Measurements from ENCODE around the gene FAM131B. TPM values are rescaled to one million over a fixed set of nuclear protein-coding genes. Genes with fewer than 3 reads are reported as not detected.
A peak's percentile ranks its signal among the peaks of the same experiment; 100 is the strongest.

Gene FAM131B
- total and polyA plus RNA-seq, 2 of the 13 experiments (the other 11 are each of a cell fraction or from before 2014, with no cell fraction given), result 0.07 TPM; not detected in 1

DNA sequence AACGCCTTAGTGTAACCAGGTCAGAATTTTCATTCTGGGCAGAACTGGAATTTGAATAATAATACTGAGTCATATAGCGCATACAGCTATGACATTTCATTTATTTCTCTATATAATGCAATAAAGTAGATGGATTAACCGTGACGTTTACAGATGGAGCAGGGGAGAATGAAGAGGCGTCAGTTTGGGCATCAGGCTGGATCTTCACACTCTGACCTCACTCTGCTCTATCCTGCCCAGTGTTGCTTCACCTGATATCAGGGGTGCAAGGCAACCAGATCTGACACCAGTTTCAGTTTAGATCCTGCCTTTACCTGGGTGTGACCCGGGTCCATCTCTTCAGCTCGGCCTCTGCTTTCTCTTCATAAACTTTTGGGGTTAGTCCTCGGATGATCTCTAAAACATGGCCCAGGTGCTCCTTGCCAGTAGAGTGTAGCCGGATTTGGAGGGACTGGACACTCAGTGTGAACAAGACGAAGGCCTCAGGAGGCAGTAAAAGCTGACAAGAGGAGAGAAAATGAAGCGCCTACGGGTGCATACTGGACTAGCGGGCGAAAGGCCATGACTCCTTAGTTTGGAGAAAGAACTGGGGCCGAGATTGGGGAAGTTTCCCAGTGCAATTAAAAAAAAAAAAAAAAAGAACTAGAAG, 17.2 kb upstream of the FAM131B start (continued):
- TF ChIP-seq, protein P1, sequence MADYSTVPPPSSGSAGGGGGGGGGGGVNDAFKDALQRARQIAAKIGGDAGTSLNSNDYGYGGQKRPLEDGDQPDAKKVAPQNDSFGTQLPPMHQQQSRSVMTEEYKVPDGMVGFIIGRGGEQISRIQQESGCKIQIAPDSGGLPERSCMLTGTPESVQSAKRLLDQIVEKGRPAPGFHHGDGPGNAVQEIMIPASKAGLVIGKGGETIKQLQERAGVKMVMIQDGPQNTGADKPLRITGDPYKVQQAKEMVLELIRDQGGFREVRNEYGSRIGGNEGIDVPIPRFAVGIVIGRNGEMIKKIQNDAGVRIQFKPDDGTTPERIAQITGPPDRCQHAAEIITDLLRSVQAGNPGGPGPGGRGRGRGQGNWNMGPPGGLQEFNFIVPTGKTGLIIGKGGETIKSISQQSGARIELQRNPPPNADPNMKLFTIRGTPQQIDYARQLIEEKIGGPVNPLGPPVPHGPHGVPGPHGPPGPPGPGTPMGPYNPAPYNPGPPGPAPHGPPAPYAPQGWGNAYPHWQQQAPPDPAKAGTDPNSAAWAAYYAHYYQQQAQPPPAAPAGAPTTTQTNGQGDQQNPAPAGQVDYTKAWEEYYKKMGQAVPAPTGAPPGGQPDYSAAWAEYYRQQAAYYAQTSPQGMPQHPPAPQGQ (CRISPR knock-in tag; IDR thresholded peaks at IDR 0.05; ENCODE audit: borderline replicate concordance), result no peak
- TF ChIP-seq, protein P2, sequence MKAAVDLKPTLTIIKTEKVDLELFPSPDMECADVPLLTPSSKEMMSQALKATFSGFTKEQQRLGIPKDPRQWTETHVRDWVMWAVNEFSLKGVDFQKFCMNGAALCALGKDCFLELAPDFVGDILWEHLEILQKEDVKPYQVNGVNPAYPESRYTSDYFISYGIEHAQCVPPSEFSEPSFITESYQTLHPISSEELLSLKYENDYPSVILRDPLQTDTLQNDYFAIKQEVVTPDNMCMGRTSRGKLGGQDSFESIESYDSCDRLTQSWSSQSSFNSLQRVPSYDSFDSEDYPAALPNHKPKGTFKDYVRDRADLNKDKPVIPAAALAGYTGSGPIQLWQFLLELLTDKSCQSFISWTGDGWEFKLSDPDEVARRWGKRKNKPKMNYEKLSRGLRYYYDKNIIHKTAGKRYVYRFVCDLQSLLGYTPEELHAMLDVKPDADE (CRISPR knock-in tag; IDR thresholded peaks at IDR 0.05), result no peak
- TF ChIP-seq SETDB1 (CRISPR knock-in tag; IDR thresholded peaks at IDR 0.05; ENCODE audit: borderline replicate concordance), result no peak
- no peak for TF ChIP-seq ZNF703 (CRISPR knock-in tag; IDR thresholded peaks at IDR 0.05; ENCODE audit: borderline replicate concordance)
- TF ChIP-seq ZNF263 (CRISPR knock-in tag; IDR thresholded peaks at IDR 0.05), result 0 out of 2 replicates have a peak, but pooled peaks have one; percentile 4
- TF ChIP-seq RFXAP (CRISPR knock-in tag; IDR thresholded peaks at IDR 0.05; ENCODE audit: borderline replicate concordance), result no peak
- TF ChIP-seq, protein P3, sequence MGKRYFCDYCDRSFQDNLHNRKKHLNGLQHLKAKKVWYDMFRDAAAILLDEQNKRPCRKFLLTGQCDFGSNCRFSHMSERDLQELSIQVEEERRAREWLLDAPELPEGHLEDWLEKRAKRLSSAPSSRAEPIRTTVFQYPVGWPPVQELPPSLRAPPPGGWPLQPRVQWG (CRISPR knock-in tag; IDR thresholded peaks at IDR 0.05; ENCODE audit: borderline replicate concordance, low read depth), result no peak
- no peak for TF ChIP-seq DNMT1 (CRISPR knock-in tag; IDR thresholded peaks at IDR 0.05)

DNA sequence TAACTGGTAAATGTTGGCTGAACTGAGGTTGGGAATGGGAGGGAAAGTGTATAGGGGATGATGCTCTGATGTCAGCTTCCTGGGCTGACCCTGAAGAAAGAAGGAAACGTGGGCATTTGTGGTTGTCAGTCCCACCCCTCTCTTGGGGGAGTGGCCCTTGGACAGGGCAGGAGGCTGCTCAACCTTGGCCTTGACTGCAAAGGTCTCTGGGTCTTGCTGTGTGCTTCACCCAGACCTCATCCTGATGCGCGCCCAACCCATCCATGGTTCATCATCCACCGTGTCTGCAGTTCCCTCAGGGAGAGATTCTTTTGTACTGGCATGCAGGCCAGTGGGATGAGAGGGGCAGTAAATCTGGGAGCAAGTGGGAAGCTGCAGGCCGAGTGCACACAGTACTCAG, 13.9 kb upstream of the FAM131B start:
- H3K4me3 ChIP-seq (replicated peaks in 1 of 3; ENCODE audit: insufficient read depth in 1 of 3, low read depth in 2 of 3, low read length in 3 of 3), result no peak overlapping the region
- no peaks in the 10 kb centered on the region for H3K79me2 ChIP-seq (ENCODE audit: insufficient read depth, low read length)
- H3K36me3 ChIP-seq (replicated peaks in 1 of 2; ENCODE audit: control insufficient read depth in 1 of 2, insufficient read depth in 2 of 2, low read length in 2 of 2), result no peaks in the 10 kb centered on the region
- no peak overlapping the region for H2AFZ ChIP-seq (ENCODE audit: low read length)
- peaks cover 21% of the 10 kb centered on the region for H3K4me1 ChIP-seq (ENCODE audit: insufficient read depth, low read length)
- intact Hi-C loops (cut with micrococcal nuclease; ENCODE audit: unreplicated experiment), result no loop called here
- no TSS peak for BruUV-seq (replicated peaks)
- no peak for DNase-seq (ENCODE audit: low spot score)
- WGBS (ENCODE audit: low lambda C conversion rate), result 32% methylated on average over 3 of the region's 5 CpGs
- no peaks in the 10 kb centered on the region for H3K27me3 ChIP-seq (ENCODE audit: control insufficient read depth in 1 of 2, insufficient read depth in 2 of 2, low read length in 2 of 2)
- no peaks in the 10 kb centered on the region for H4K20me1 ChIP-seq (ENCODE audit: insufficient read depth, low read length)
- no peak overlapping the region for H3K9ac ChIP-seq (ENCODE audit: insufficient read depth, low read depth, low read length)
- ATAC-seq, result no peak
- no peak overlapping the region for H3K27ac ChIP-seq (ENCODE audit: extremely low read length, insufficient read depth, low read length)
- no peak overlapping the region for H3K4me2 ChIP-seq (ENCODE audit: low read depth, low read length)
- H3K9me3 ChIP-seq (ENCODE audit: low read length), result no peaks in the 10 kb centered on the region
- in situ Hi-C loops (cut with HindIII; ENCODE audit: extremely low pct_ligation_motif_present, low pct_unique_long_range_greater_than_20kb), result loop anchor here (25.0 kb wide), 1 partner anchor 536 kb away; the partner anchor contains the start of gene TCAF1
- ChIA-PET CTCF (ENCODE audit: low intra/inter-chr PET ratio, low total read pairs) (no interaction called here), POLR2A (no interaction called here)
- no peak for FAIRE-seq
- TF ChIP-seq GZF1 (CRISPR knock-in tag; IDR thresholded peaks at IDR 0.05) (no peak), RFXAP (CRISPR knock-in tag; IDR thresholded peaks at IDR 0.05; ENCODE audit: borderline replicate concordance) (no peak), SCMH1 (CRISPR knock-in tag; IDR thresholded peaks at IDR 0.05; ENCODE audit: borderline replicate concordance) (no peak), FOXA1 (IDR thresholded peaks at IDR 0.05) (no peak), FOXA1 (CRISPR knock-in tag; IDR thresholded peaks at IDR 0.05) (no peak), ZNF891 (CRISPR knock-in tag; IDR thresholded peaks at IDR 0.05) (no peak), KDM3A (CRISPR knock-in tag; IDR thresholded peaks at IDR 0.05; ENCODE audit: low read depth) (no peak)
- TF ChIP-seq, protein P4, sequence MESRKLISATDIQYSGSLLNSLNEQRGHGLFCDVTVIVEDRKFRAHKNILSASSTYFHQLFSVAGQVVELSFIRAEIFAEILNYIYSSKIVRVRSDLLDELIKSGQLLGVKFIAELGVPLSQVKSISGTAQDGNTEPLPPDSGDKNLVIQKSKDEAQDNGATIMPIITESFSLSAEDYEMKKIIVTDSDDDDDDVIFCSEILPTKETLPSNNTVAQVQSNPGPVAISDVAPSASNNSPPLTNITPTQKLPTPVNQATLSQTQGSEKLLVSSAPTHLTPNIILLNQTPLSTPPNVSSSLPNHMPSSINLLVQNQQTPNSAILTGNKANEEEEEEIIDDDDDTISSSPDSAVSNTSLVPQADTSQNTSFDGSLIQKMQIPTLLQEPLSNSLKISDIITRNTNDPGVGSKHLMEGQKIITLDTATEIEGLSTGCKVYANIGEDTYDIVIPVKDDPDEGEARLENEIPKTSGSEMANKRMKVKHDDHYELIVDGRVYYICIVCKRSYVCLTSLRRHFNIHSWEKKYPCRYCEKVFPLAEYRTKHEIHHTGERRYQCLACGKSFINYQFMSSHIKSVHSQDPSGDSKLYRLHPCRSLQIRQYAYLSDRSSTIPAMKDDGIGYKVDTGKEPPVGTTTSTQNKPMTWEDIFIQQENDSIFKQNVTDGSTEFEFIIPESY (CRISPR knock-in tag; IDR thresholded peaks at IDR 0.05), result no peak

Data from HepG2 (cell line).